ENCODE data around the gene EFL1. TPM values are rescaled to one million over a fixed set of nuclear protein-coding genes. Genes with fewer than 3 reads are reported as not detected.

Gene EFL1
- total and polyA plus RNA-seq, 2 of the 8 experiments (the other 6 are each of a cell fraction or from before 2014, with no cell fraction given) = 10.8 to 31.5 TPM

DNA sequence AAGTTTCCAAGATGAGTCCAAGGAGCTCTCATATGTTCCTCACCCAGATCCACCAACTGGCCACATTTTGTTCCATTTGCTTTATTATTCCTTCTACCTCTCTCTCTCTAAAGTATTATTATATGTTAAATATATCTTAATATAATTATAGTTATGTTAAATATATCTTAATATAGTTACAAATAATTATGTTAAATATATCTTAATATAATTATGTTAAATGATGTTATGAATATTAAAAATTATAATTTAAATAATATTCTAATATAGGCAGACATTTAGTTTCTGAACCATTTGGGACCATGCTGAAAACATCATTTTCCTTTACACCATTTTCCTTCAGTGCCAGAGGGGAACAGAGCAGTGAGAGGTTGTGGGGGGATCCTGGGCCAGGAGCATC, 166.7 kb downstream of the EFL1 start:
- no peak overlapping the region for H4K5ac ChIP-seq (ENCODE audit: insufficient read length, low read depth, low read length)
- H3K9me3 ChIP-seq (ENCODE audit: insufficient read depth in 2 of 2, low read depth in 1 of 2, low read length in 1 of 2) = no peaks in the 10 kb centered on the region
- H2AK5ac ChIP-seq (ENCODE audit: low read depth, low read length) = no peak overlapping the region
- H2BK15ac ChIP-seq (ENCODE audit: low read length) = no peak overlapping the region
- DNase-seq (ENCODE audit: low read depth in 1 of 2, low spot score in 2 of 2) (no peak), FAIRE-seq (no peak)
- no peak overlapping the region for H3K9ac ChIP-seq (replicated peaks in 1 of 4; ENCODE audit: extremely low read depth in 1 of 4, low read depth in 3 of 4, low read length in 3 of 4)
- no peak overlapping the region for H4K91ac ChIP-seq (replicated peaks; ENCODE audit: insufficient read length, low read length)
- 0 out of 7 replicates have a peak, but pooled peaks cover 0 to 2% (median 0%) of the 10 kb centered on the region in 4 experiments for H3K27me3 ChIP-seq (replicated peaks in 1 of 4; ENCODE audit: control insufficient read depth in 3 of 4, extremely low read depth in 1 of 4, insufficient read depth in 3 of 4, low read length in 3 of 4)
- no peak overlapping the region for H3K4me3 ChIP-seq (ENCODE audit: extremely low read depth in 1 of 4, insufficient read depth in 2 of 4, low read depth in 3 of 4, low read length in 4 of 4)
- no peak overlapping the region for H3K23ac ChIP-seq (ENCODE audit: insufficient read length)
- no peak overlapping the region for H2BK20ac ChIP-seq (ENCODE audit: low read length)
- H4K20me1 ChIP-seq (replicated peaks in 1 of 2; ENCODE audit: control insufficient read depth in 1 of 2, insufficient read depth in 2 of 2, low read length in 2 of 2) = no peaks in the 10 kb centered on the region
- H2BK12ac ChIP-seq (ENCODE audit: low read depth, low read length) = no peak overlapping the region
- no peak overlapping the region for H2BK120ac ChIP-seq (replicated peaks; ENCODE audit: low read depth, low read length)
- no peaks in the 10 kb centered on the region for H3K79me2 ChIP-seq (ENCODE audit: control insufficient read depth in 1 of 2, insufficient read depth in 2 of 2, low read length in 2 of 2)
- ChIA-PET CTCF (ENCODE audit: partially characterized antibody) (interaction anchor here (0.7 to 1.3 kb wide), 3 partner anchors 10 to 1175 kb away, joined by 3 to 8 read pairs (median 3); no protein-coding TSS in a partner anchor), POLR2A (ENCODE audit: partially characterized antibody) (no interaction called here)
- no peak overlapping the region for H3K4me2 ChIP-seq (ENCODE audit: insufficient read depth in 1 of 2, low read depth in 2 of 2, low read length in 2 of 2)
- no peak overlapping the region for H3K14ac ChIP-seq (ENCODE audit: insufficient read length)
- no peak overlapping the region for H3K56ac ChIP-seq (replicated peaks; ENCODE audit: insufficient read length, low read depth, low read length)
- H3K4ac ChIP-seq (replicated peaks; ENCODE audit: insufficient read length, low read depth, low read length) = no peak overlapping the region
- no peak overlapping the region for H3K18ac ChIP-seq (ENCODE audit: extremely low read depth, low read length)
- H3K27ac ChIP-seq (ENCODE audit: low read depth, low read length) = no peak overlapping the region
- no peaks in the 10 kb centered on the region for H3K79me1 ChIP-seq (ENCODE audit: low read depth, low read length)
- H2BK5ac ChIP-seq (ENCODE audit: low read depth, low read length) = no peak overlapping the region
- no peaks in the 10 kb centered on the region for H3K23me2 ChIP-seq (ENCODE audit: low read depth, low read length)
- H3K36me3 ChIP-seq (ENCODE audit: control insufficient read depth in 2 of 4, insufficient read depth in 4 of 4, low read length in 3 of 4) = no peaks in the 10 kb centered on the region
- H2AFZ ChIP-seq (ENCODE audit: low read length) = no peak overlapping the region
- peaks cover 2 to 10% (median 7%) of the 10 kb centered on the region in 4 experiments for H3K4me1 ChIP-seq (replicated peaks in 1 of 4; ENCODE audit: control insufficient read depth in 3 of 4, insufficient read depth in 4 of 4, low read length in 3 of 4)
- no peak overlapping the region for H4K8ac ChIP-seq (ENCODE audit: extremely low read depth, insufficient read depth, low read length)
- TF ChIP-seq BCL11A (IDR thresholded peaks at IDR 0.05; ENCODE audit: low read depth in 2 of 2, low read length in 2 of 2) (no peak), EP300 (IDR thresholded peaks at IDR 0.05; ENCODE audit: borderline replicate concordance in 1 of 2, low read depth in 2 of 2, low read length in 2 of 2) (no peak), SP2 (IDR thresholded peaks at IDR 0.05; ENCODE audit: low read length) (no peak), SIRT6 (IDR thresholded peaks at IDR 0.05; ENCODE audit: low read length) (no peak), NRF1 (IDR thresholded peaks at IDR 0.05; ENCODE audit: low read depth, low read length) (no peak), JUN (IDR thresholded peaks at IDR 0.05; ENCODE audit: low read depth, low read length) (no peak), GTF2F1 (IDR thresholded peaks at IDR 0.05; ENCODE audit: borderline replicate concordance, low read depth, low read length) (no peak), CREB1 (IDR thresholded peaks at IDR 0.05) (no peak), POU5F1 (IDR thresholded peaks at IDR 0.05; ENCODE audit: low read depth, low read length) (no peak), RNF2 (IDR thresholded peaks at IDR 0.05; ENCODE audit: borderline replicate concordance, low read depth, low read length, missing control alignments, poor library complexity, severe bottlenecking) (no peak), TEAD4 (IDR thresholded peaks at IDR 0.05; ENCODE audit: low read depth, low read length) (no peak), TBP (IDR thresholded peaks at IDR 0.05; ENCODE audit: low read depth, low read length) (no peak), EGR1 (IDR thresholded peaks at IDR 0.05; ENCODE audit: borderline replicate concordance, low read depth, low read length) (no peak), POLR2AphosphoS5 (IDR thresholded peaks at IDR 0.05; ENCODE audit: low read depth, low read length) (no peak), CHD1 (IDR thresholded peaks at IDR 0.05; ENCODE audit: low read depth, low read length) (no peak)
- TF ChIP-seq, protein P1, sequence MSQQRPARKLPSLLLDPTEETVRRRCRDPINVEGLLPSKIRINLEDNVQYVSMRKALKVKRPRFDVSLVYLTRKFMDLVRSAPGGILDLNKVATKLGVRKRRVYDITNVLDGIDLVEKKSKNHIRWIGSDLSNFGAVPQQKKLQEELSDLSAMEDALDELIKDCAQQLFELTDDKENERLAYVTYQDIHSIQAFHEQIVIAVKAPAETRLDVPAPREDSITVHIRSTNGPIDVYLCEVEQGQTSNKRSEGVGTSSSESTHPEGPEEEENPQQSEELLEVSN (IDR thresholded peaks at IDR 0.05) = no peak
